Epithelial cell of proximal tubule (primary cell): ENCODE results near the gene LSG1. TPM values are rescaled to one million over a fixed set of nuclear protein-coding genes. Genes with fewer than 3 reads are reported as not detected.

ENCODE experiments used
- DNase-seq: peaks from one replicate; pipeline ENCODE4 v3.0.0-alpha.2; 2011; ENCODE audit warnings: low read depth
- H3K4me3 ChIP-seq: 2 replicates; pipeline ENCODE4 v1.5.1; 2011; ENCODE audit warnings: low read depth, mild to moderate bottlenecking, low read length
- total RNA-seq: library from RNA; depleted of rRNA; stranded (reverse); fragments of >200 nt; gene quantifications from 2 replicates; pipeline ENCODE4 v1.2.3, GENCODE V29; 2015
- TF ChIP-seq, protein P1 (sequence below): conservative IDR thresholded peaks from 2 replicates; pipeline ENCODE4 v1.5.1; 2012; ENCODE audit warnings: low read depth, mild to moderate bottlenecking, low read length

Gene LSG1
- total RNA-seq, 1 donor from 2014 or later, result 29.1 TPM

DNA sequence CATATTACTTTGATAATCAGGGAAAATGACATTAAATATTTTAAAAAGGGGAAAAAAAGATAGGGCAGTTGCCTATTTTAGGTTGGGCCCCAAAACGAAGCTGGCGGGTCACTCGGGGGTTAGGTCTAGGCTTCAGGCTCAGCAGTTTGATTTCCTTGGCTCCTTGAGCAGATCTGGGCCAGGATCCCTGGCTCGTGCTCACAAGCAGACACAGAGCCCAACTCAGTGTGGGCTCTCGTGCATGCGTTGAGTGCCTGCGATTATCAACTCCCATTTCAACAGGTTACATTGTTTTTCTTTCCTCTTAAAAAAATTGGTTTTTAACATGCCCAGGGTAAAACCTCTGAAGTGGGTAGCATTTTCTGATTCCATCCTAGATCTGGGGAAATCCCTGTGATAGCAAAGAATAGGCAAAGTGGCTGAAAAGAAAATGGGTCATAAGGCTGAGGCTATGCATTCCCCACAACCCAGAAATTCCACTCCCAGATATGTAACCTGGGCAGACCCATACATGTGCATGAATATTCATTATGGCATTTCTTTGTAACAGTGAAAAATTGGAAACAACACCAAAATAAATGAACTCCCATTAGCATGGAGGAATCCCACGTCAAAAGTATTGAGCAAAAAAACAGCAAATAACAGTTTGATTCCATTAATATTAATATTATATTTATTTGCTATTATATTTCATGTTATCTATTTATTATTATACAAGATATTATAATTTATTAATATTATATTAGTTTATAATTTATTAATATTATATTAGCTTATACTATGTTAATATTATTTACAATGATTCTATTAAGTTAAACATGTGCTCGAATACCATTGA, 41.5 kb upstream of the LSG1 start:
- TF ChIP-seq, protein P1, sequence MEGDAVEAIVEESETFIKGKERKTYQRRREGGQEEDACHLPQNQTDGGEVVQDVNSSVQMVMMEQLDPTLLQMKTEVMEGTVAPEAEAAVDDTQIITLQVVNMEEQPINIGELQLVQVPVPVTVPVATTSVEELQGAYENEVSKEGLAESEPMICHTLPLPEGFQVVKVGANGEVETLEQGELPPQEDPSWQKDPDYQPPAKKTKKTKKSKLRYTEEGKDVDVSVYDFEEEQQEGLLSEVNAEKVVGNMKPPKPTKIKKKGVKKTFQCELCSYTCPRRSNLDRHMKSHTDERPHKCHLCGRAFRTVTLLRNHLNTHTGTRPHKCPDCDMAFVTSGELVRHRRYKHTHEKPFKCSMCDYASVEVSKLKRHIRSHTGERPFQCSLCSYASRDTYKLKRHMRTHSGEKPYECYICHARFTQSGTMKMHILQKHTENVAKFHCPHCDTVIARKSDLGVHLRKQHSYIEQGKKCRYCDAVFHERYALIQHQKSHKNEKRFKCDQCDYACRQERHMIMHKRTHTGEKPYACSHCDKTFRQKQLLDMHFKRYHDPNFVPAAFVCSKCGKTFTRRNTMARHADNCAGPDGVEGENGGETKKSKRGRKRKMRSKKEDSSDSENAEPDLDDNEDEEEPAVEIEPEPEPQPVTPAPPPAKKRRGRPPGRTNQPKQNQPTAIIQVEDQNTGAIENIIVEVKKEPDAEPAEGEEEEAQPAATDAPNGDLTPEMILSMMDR, result no peak
- DNase-seq, result no peak
- no peak overlapping the region for H3K4me3 ChIP-seq

DNA sequence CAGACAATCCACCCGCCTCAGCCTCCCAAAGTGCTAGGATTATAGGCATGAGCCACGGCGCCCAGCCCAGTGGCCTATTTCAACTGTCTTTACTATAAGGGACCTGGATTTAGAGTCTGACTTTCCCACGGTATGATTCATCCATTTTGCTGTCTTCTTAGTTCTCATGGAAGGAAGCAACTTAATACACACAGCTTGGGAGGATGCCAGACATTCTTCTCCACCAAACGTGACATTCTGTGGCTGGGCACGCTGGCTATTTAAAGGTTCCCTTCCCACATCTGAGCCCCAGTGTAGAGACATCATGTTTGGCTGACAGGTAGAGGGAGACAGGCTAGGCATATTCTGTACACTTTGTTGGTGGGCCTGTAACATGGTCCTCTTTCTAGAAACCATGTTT, 39.9 kb upstream of the LSG1 start:
- peak; percentile 96 for DNase-seq
- TF ChIP-seq, protein P1, result peak; percentile 23
- no peak overlapping the region for H3K4me3 ChIP-seq

DNA sequence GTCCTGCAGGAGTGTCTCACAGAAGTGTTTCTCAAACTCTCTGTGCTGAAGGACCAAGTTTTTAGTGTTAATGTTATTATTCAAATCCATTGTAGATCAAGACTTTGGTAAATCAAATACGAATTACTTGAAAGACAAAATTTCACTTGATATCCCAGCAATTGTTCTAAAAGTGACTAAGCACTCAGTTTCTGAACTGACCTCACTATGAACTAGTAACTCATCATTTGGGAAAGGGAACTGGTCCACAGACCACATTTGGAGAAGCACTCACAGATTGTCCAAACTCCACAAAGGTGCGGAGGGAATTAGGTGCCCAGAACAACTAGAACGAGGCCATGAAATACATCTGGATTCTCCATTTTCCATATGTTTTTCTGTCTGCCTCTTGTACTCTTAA, 39.3 kb upstream of the LSG1 start:
- no peak for DNase-seq
- H3K4me3 ChIP-seq, result no peak overlapping the region
- TF ChIP-seq, protein P1, result no peak

DNA sequence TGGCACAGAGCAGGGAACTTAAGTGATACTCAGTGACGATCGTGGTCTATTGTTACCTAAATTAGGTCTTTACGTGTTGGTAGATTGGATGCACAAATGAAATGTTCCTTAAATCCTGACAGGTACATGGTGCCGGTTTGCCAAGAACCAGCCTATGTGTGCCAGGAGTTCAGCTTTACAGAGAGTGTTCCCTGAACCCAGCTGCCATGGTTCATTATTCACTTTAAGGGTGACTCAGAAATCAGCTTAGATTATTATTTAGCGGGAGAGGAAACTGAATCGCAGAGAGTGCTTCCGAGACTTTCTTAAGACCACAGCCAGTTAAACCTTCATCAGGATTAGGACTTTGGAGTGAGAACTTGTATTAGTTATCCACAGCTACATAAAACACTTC, 35.2 kb upstream of the LSG1 start:
- TF ChIP-seq, protein P1, result no peak
- DNase-seq, result peak; percentile 45
- H3K4me3 ChIP-seq, result no peak overlapping the region

DNA sequence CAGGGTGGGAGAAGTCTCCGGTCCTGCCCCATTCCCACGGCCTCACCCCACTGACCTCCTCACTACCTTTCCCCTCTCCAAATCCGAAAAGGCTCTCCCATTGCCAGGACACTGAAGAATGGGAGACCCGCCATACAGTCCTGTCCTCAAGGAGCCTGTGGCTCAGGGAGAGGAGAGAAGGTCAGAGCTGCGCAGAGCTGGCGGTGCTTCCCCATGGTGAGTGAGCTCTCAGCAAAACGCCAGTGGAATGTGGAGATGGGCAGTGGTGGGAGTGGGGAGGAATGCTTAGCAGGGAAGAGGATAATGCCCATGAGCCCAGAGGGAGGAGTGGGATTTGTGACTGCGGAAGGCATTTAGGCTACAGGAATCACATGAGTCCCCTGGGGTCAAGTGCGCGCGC, 33.8 kb upstream of the LSG1 start:
- TF ChIP-seq, protein P1, result no peak
- H3K4me3 ChIP-seq, result no peak overlapping the region
- no peak for DNase-seq

DNA sequence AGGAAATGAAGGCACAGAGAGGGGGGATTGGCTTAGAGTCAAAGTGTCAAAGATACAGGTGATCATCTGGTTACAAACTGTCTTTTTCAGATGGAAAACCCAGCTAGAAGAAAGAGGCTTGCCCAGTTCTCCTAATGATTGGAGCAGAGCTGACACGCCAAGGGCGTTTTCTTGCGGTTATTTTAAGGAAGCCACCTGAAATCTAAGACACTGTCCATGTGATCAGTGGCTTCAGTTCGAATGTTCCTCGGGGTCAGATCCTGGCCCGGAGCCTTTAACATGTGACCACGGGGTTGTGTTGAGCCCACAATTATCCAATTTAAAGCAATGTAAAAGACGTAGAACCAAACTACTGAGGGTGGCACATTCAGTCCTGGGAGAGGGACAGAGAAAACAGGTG, 33.2 kb upstream of the LSG1 start:
- DNase-seq, result no peak
- TF ChIP-seq, protein P1, result no peak

DNA sequence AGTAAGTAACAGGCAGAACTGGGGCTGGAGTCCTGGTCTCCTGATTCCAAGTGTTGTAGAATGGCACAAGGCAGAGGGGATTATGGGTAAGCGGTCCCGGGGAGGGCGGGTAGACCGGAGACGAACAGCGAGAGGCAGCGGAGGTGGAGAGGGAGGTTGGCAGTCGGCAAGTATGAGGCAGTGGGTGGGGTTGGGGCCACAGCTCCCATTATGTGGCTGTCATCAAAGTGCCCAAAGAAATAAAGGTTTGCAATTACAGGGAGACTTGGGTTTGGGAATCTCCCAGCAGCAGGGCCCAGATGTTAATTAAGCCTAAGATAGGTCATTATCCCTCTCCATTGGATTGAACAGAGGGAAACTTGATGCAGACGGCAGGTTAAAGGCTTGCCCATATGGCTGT, 30.6 kb upstream of the LSG1 start:
- DNase-seq, result no peak
- TF ChIP-seq, protein P1, result no peak

More for the DNA sequence above, 33.2 kb upstream of the LSG1 start:
- no peak overlapping the region for H3K4me3 ChIP-seq

More for the DNA sequence above, 30.6 kb upstream of the LSG1 start:
- H3K4me3 ChIP-seq, result no peak overlapping the region
